NCI-H460 (cell line): Measurements from ENCODE around the gene NOTCH4. TPM values are rescaled to one million over a fixed set of nuclear protein-coding genes. Genes with fewer than 3 reads are reported as not detected.
A peak's percentile ranks its signal among the peaks of the same experiment; 100 is the strongest.
"Not testable (repeated sequence)": the region's sequence is repeated elsewhere in the genome, so short reads cannot be mapped to it uniquely, and the experiment has no call there.

Source experiments
- DNase-seq: peaks from one replicate; pipeline ENCODE4 v3.0.0-alpha.2; 2016; ENCODE audit warnings: low read depth; ENCODE audit errors: extremely low read depth
- total RNA-seq: library from RNA; depleted of rRNA; stranded (reverse); fragments of >200 nt; shearing (Covaris generic); gene quantifications from 2 replicates; pipeline ENCODE4 v1.2.3, GENCODE V29; 2014

Gene NOTCH4
- total RNA-seq, 1 experiment from 2014 or later: 1.5 TPM

- DNase-seq: no peak
These were observed 3.8 kb downstream of the NOTCH4 start for GRCh38 chr6:32220021-32220420.

DNA sequence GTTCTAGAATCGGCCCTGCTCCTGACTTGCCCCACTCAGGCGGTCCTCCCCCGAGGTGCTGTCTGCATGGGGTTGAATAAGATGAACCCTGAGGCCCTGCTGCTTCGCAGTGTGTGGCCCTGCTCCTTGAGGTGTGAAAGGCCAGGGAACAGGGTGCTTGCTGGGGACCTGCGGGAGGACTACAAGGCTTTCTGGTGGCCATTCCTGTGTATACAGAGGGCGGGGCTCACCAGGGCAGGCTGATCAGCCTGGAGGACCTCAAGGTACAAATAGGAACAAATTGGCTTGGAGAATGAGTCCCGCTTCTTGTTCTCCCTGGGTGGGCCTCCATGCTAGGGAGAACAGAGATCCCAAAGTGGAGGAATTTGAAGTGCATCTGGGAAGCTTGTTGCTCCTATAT lies 5.7 kb downstream of the NOTCH4 start:
- DNase-seq: no peak

GRCh38 chr6:32216998-32217397 lies 6.9 kb downstream of the NOTCH4 start:
- DNase-seq: no peak

DNA sequence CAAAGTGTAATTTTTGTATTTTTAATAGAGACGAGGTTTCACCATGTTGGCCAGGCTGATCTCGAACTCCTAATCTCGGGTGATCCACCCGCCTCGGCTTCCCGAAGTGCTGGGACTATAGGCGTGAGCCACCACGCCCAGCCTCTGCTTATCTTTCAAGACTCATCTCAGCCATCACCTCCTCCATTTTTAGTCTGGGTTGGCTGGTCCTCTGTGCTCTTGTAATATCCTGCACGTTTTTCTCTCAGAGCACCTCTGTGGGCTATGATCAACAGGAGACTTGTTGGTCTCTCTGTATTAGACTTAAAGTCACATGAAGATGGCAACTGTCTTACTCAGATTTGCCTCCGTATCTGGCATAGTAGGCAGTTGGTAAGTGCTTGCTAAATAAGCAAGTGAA lies 7.6 kb downstream of the NOTCH4 start:
- DNase-seq: no peak

DNA sequence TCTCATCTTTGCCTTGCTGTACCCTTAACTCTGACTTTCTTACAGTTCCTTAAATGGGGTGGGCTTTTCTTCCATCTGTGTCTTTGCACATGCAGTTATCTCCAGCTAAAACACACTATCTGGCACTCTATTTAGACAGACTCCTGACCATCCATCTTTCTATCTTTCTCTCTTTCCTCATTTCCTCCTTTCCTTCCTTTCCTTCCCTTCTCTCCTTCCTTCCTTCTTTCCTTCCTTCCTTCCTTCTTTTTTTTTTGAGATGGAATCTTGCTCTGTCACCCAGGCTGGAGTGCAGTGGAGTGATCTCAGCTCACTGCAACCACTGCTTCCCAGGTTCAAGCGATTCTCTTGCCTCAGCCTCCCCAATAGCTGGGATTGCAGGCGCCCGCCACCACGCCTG lies 8.2 kb downstream of the NOTCH4 start:
- DNase-seq: no peak

DNA sequence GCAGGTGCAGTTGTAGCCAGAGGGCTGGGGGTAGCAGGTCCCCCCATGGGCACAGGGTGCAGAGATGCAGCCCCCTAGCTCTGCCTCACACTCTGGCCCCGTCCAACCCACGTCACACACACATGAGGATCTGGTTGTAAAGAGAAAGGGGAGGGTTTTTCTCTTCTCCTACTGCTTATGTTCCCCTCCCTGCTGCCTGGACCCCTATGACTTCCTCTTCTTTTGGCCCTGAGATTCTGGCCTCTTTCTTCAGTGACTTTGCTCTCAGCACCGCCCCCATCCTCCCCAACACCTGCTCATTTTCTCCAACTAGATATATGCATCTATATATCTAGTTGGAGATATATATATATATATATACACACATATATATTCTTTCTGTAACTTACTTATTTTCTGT lies 9.7 kb downstream of the NOTCH4 start:
- no peak for DNase-seq

DNA sequence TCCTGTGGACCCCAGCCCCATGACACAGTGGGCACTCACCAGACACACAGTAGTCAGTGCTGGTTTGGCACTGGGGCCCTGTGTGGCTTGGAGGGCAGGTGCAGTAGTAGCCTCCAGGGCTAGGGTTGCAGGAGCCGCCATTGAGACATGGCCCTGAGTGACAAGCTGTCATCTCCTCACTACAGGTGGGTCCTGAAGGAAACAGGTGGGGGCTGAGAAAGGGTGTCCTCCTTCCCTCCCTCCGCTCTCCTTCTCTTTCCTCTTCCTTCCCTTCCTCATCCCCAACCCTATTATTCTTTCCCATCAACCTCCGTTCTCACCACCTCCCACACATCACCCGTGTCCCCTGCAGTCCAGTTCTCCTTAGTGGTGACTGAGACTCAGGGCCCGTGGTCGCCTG lies 10.2 kb downstream of the NOTCH4 start:
- no peak for DNase-seq

GRCh38 chr6:32212076-32212760 lies 11.6 kb downstream of the NOTCH4 start:
- DNase-seq: no peak

DNA sequence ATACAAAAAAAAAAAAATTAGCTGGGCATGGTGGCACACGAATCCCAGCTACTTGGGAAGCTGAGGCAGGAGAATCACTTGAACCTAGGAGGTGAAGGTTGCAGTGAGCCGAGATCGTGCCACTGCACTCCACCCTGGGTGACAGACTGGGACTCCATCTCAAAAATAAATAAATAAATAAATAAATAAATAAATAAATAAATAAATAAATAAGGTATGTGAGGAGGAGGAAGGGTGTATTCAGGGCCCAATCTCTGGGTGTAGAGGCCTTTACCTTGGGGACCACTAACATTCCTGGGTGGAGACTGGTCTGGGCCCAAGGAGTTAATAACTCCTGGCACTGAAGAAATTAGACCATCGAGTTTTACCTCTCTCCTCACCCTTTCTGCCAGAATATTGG lies 12.4 kb downstream of the NOTCH4 start:
- not testable (repeated sequence) for DNase-seq

DNA sequence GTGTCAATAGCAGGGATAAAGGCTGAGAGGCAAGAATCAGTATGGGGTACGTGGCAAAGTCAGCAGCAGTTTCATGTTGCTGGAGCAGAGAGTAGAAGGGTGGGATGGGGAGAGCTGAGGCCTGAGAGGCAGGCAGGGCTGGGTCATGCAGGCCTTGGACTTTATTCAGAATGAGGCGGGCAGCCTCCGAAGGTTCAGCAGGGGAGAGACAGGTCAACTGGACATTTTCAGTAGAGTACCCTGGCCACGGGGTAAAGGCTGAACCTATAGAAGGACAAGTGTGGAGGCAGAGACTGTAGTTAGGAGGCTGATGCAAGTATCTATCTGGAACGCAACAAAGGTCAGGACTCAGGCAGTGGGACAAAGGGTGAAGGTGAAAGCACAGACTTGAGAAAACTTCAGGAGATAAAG lies 13.7 kb downstream of the NOTCH4 start:
- DNase-seq: no peak

DNA sequence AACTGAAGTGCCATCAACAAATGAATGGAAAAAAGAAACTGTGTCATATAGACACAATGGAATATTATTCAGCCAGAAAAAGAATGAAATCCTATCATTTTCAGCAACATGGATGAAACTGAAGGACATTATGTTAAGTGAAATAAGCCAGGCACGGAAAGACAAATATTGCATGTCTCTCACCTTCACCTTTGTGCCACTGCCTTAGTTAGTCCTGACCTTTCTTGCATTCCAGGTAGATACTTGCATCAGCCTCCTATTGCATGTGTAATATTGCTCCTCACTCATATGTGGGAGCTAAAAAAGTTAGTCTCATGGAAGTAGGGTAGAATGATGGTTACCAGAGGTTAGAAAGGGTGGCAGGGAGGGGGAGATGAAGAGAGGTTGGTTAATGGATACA lies 14.9 kb downstream of the NOTCH4 start:
- no peak for DNase-seq

GRCh38 chr6:32204268-32204715 lies 19.6 kb downstream of the NOTCH4 start:
- no peak for DNase-seq

- no peak for DNase-seq
These were observed 20.2 kb downstream of the NOTCH4 start for GRCh38 chr6:32203426-32204267.

GRCh38 chr6:32202186-32202585 lies 21.7 kb downstream of the NOTCH4 start:
- no peak for DNase-seq

DNA sequence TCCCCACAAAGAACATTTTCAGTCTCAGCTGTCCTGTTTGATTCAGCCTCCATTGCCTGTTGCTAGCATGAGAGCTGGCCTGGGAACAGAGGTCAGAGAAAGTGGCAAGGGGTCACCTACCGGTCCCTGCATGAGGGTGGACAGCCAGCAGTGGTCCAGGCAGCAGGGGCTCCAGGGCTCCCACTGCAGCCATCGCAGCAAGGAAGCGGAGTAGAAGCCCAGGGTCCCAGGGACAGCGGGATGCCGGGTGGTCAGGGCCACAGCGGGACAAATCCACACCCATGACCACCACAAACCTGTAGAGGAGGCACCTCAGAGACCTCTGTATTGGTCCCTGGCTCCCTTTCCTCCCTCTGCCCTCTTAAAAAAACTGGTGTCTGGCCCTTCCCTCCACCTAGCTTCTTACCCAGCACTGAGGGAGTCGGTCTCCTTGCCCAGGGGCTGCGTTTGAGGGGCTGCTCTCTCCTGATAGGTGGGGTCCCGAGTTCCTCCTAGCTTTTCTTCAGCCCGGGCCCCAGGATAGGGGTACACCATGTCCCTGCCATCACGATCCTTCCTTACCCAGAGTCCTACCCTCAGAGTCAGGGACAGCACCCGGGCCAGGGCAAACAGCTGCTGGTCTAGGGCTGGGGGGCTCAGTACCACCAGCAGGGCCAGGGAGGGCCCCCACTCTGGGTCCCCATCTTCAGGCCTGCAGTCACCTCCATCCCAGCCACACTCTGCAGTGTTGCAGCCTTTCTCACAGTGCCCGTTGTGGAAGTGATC lies 23.0 kb downstream of the NOTCH4 start:
- DNase-seq: no peak

DNA sequence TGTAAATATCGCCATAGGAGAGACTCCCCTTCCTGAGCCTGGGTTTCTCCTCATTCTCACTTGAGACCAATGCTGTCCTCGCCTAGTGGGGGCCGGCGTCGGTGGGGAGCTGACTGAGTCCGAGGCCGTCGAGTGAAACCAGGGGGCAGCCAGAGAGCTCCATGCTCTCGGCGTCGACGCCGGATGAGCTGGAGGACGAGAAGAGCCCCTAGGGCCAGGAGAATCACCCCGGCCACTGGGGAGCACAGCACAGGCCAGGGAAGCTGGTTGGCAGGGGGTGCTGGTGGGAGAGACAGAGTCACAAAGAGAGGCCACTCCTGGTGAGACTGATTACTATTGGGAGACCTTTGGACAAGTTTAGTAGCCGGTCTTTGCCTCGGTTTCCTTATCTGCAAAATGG lies 25.0 kb downstream of the NOTCH4 start:
- DNase-seq: no peak

DNA sequence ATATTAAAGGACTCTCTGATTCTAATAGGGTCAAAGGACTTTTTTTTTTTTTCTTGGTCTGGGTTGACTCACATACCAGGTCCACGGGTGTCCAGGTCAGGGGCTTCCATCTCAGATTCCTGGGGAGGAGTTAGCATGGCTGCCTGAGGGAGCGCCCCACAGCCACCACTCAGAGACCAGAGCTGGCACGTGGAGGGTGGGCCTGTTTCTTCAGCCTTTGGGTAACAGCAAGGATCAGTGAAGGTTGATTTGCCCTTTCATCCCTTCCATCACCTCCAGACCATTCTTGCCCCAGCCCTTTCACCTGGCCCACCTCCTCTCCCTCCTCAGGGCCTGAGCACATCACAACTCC lies 25.5 kb downstream of the NOTCH4 start:
- DNase-seq: no peak

GRCh38 chr6:32196682-32197616 lies 26.9 kb downstream of the NOTCH4 start:
- DNase-seq: no peak

DNA sequence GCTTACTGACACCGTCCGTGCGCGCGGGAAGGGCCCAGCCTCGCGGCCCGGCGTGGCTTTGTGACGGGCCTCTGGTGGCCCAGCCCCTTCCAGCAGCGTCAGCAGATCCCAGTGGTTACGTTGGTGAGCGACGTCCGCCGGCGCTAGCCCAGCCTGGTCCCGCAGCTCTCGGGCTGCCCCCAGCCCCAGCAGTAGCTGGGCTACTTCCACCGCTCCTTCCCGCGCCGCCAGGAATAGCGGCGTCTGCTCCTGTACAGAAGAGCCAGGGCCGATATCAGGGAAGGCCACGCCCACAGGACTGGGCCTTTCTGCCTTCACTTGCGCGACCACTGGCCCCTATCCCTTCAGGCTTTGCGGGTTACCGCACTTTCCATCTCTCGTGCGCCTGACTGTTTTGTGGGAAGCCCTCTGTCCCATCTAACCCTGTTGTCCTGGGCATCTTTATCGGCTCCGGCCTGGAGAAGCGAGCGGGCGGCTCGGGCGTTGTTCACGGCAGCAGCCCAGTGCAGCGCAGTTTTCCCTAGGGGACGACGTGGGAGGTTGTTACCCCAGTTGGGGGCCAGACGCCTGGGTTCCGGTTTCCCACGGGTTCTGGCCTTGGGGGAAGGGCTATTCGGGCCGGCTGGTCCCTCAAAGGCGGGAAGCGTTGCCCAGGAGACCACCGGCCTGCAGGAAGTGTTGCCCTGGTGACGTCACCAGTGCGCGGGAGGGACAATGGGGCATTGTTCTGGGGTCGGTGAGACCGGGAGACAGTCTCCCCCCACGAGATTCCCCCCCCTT lies 27.8 kb downstream of the NOTCH4 start:
- DNase-seq: peak; percentile 73

DNA sequence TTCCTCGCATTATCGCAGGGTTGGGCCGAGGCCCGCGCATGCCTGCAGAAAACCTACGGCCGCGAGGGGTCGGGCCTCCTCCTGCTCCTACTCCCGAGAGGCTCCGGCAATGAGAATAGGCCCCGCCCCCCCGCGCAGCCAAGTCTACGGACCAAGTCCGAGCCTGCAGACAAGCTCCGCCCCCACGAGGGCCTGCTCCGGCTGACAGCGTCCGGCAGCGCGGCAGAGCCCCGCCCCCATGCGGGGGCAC lies 28.3 kb downstream of the NOTCH4 start:
- peak; percentile 99 for DNase-seq
